Fibroblast of lung (primary cell): Measurements from ENCODE around the gene CCL19.

Source experiments
- CTCF ChIP-seq, 2 donors: IDR thresholded peaks in 1 of 2; conservative IDR thresholded peaks in 1 of 2; 1 replicate in 1 of 2; 2 replicates in 1 of 2; pipeline ENCODE4 v1.5.1; 2011 to 2012; ENCODE audit warnings: low read length in 2 of 2, control low read depth in 1 of 2, inconsistent platforms in 1 of 2, low read depth in 1 of 2, mild to moderate bottlenecking in 1 of 2
- EZH2 ChIP-seq: IDR thresholded peaks from 2 replicates; pipeline ENCODE4 v1.5.1; 2012; ENCODE audit warnings: low read length, control low read depth, mild to moderate bottlenecking; ENCODE audit errors: missing control alignments

- TF ChIP-seq CTCF (conservative IDR thresholded peaks at IDR 0.05 in 1 of 2, IDR thresholded peaks at IDR 0.05 in 1 of 2; ENCODE audit: low read depth in 1 of 2, low read length in 2 of 2) (no peak), EZH2 (no peak)
These were observed 34.1 kb downstream of the CCL19 start for GRCh38 chr9:34656992-34657391.
